KMS-11 (cell line): ENCODE measurements around the gene ACOXL.

ENCODE experiments used
- H2AFZ ChIP-seq: fragments of 200-600 bp; sonication (generic); 2 replicates; pipeline ENCODE4 v1.6.1; 2016; ENCODE audit warnings: antibody characterized with exemption, mixed run types, low read depth
- H3K27ac ChIP-seq: fragments of 200-600 bp; sonication (generic); 2 replicates; pipeline ENCODE4 v1.6.1; 2016; ENCODE audit warnings: mild to moderate bottlenecking, mixed run types
- H3K27me3 ChIP-seq: fragments of 200-600 bp; sonication (generic); 2 replicates; pipeline ENCODE4 v1.6.1; 2017; ENCODE audit warnings: mild to moderate bottlenecking, low read depth, mixed run types, moderate library complexity; ENCODE audit not compliant: insufficient read depth
- H3K36me3 ChIP-seq: fragments of 200-600 bp; sonication (generic); 2 replicates; pipeline ENCODE4 v1.6.1; 2017; ENCODE audit warnings: mild to moderate bottlenecking, mixed run types; ENCODE audit not compliant: insufficient read depth
- H3K4me1 ChIP-seq: fragments of 200-600 bp; sonication (generic); 2 replicates; pipeline ENCODE4 v1.6.1; 2016; ENCODE audit warnings: mild to moderate bottlenecking, low read depth, mixed run types; ENCODE audit not compliant: poor library complexity, severe bottlenecking
- H3K4me2 ChIP-seq: fragments of 200-600 bp; sonication (generic); 2 replicates; pipeline ENCODE4 v1.7.0; 2016; ENCODE audit warnings: mild to moderate bottlenecking, mixed run types
- H3K4me3 ChIP-seq: fragments of 200-600 bp; sonication (generic); IDR thresholded peaks from 2 replicates; pipeline ENCODE4 v1.6.1; 2017; ENCODE audit warnings: low read depth, low read length, mixed read lengths; ENCODE audit not compliant: insufficient read depth
- H3K79me2 ChIP-seq: fragments of 200-600 bp; sonication (generic); 2 replicates; pipeline ENCODE4 v1.6.1; 2016; ENCODE audit warnings: low read depth, mixed run types; ENCODE audit not compliant: insufficient read depth
- H3K9ac ChIP-seq: fragments of 200-600 bp; sonication (generic); 2 replicates; pipeline ENCODE4 v1.6.1; 2016; ENCODE audit warnings: mild to moderate bottlenecking, mixed run types
- H4K20me1 ChIP-seq: fragments of 200-600 bp; sonication (generic); 2 replicates; pipeline ENCODE4 v1.6.1; 2016; ENCODE audit warnings: mild to moderate bottlenecking, mixed run types; ENCODE audit not compliant: insufficient read depth
- CTCF ChIP-seq: fragments of 200-600 bp; sonication (generic); conservative IDR thresholded peaks from 2 replicates; pipeline ENCODE4 v1.6.1; 2017; ENCODE audit warnings: low read depth, mild to moderate bottlenecking, antibody characterized with exemption, low read length, moderate library complexity, mixed read lengths

ACOXL gene

GRCh38 chr2:110790907-110791306 lies 58.5 kb downstream of the ACOXL start:
- no peak overlapping the region for H2AFZ ChIP-seq
- no peaks in the 10 kb centered on the region for H3K27me3 ChIP-seq
- H3K4me3 ChIP-seq: no peak overlapping the region

GRCh38 chr2:110791435-110791834 lies 59.1 kb downstream of the ACOXL start:
- Histone ChIP-seq H3K9ac (no peak overlapping the region), H3K79me2 (no peaks in the 10 kb centered on the region), H2AFZ (no peak overlapping the region), H3K27ac (no peak overlapping the region), H4K20me1 (no peaks in the 10 kb centered on the region), H3K27me3 (no peaks in the 10 kb centered on the region), H3K36me3 (no peaks in the 10 kb centered on the region), H3K4me3 (no peak overlapping the region), H3K4me2 (no peak overlapping the region), H3K4me1 (peaks cover 5% of the 10 kb centered on the region)
- no peak for TF ChIP-seq CTCF

More at GRCh38 chr2:110790907-110791306, 58.5 kb downstream of the ACOXL start:
- Histone ChIP-seq H3K9ac (no peak overlapping the region), H3K4me1 (peaks cover 5% of the 10 kb centered on the region), H3K27ac (no peak overlapping the region), H3K36me3 (no peaks in the 10 kb centered on the region), H4K20me1 (no peaks in the 10 kb centered on the region), H3K79me2 (no peaks in the 10 kb centered on the region), H3K4me2 (no peak overlapping the region)
- TF ChIP-seq CTCF: no peak

DNA sequence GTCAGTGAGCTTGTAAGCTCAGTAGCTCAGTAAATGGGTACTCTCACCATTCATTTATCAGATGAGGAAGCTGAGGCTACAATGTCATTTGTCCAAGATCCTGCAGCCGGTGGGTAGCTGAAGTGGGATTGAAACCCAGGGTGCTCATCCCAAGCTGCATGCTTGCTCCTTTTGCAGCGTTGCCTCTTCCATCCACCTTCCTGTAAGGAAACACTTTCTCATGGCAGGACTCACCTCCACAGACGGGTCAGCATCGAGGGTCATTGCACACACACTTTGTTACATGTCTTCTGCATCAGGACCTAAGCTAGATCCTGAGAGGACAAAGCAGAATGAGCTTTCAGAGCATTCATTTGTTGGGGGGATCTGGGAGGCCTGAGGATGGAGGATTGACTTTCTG lies 60.7 kb downstream of the ACOXL start:
- Histone ChIP-seq H4K20me1 (no peaks in the 10 kb centered on the region), H3K79me2 (no peaks in the 10 kb centered on the region), H3K9ac (no peak overlapping the region), H3K36me3 (no peaks in the 10 kb centered on the region), H2AFZ (no peak overlapping the region), H3K27ac (no peak overlapping the region), H3K27me3 (no peaks in the 10 kb centered on the region), H3K4me2 (no peak overlapping the region), H3K4me1 (peaks cover 5% of the 10 kb centered on the region), H3K4me3 (no peak overlapping the region)
- no peak for TF ChIP-seq CTCF

GRCh38 chr2:110794390-110794789 lies 62.0 kb downstream of the ACOXL start:
- no peak overlapping the region for H3K4me3 ChIP-seq
- no peaks in the 10 kb centered on the region for H3K79me2 ChIP-seq
- H3K36me3 ChIP-seq: no peaks in the 10 kb centered on the region
- TF ChIP-seq CTCF: no peak
- H3K9ac ChIP-seq: no peak overlapping the region
- H3K4me2 ChIP-seq: no peak overlapping the region
- H3K4me1 ChIP-seq: peaks cover 5% of the 10 kb centered on the region
- H3K27ac ChIP-seq: no peak overlapping the region
- no peaks in the 10 kb centered on the region for H4K20me1 ChIP-seq
- H3K27me3 ChIP-seq: no peaks in the 10 kb centered on the region
- H2AFZ ChIP-seq: no peak overlapping the region
